H9 (cell line): ENCODE measurements around the gene FAM229B. TPM values are rescaled to one million over a fixed set of nuclear protein-coding genes. Genes with fewer than 3 reads are reported as not detected.

Experiments used
- DNase-seq: peaks from one replicate; pipeline ENCODE4 v3.0.0-alpha.2; 2017
- H2AFZ ChIP-seq: one replicate; pipeline ENCODE4 v1.6.1; 2013; ENCODE audit warnings: mild to moderate bottlenecking, low read length, control low read depth, moderate library complexity
- H2AK5ac ChIP-seq: 2 replicates; pipeline ENCODE4 v1.6.1; 2013; ENCODE audit warnings: low read length, control low read depth, mixed read lengths; ENCODE audit not compliant: insufficient read length
- H2BK120ac ChIP-seq: one replicate; pipeline ENCODE4 v1.6.1; 2013; ENCODE audit warnings: low read depth, mild to moderate bottlenecking, low read length, control low read depth, inconsistent platforms; ENCODE audit not compliant: poor library complexity, severe bottlenecking
- H2BK12ac ChIP-seq: 2 replicates; pipeline ENCODE4 v1.6.1; 2013; ENCODE audit warnings: low read length, control low read depth, mixed read lengths, low read depth; ENCODE audit not compliant: insufficient read length
- H2BK15ac ChIP-seq: 2 replicates; pipeline ENCODE4 v1.6.1; 2013; ENCODE audit warnings: low read depth, low read length, control low read depth
- H2BK20ac ChIP-seq: one replicate; pipeline ENCODE4 v1.6.1; 2013; ENCODE audit warnings: low read depth, mild to moderate bottlenecking, low read length, control low read depth, inconsistent platforms; ENCODE audit not compliant: poor library complexity, severe bottlenecking
- H2BK5ac ChIP-seq: 2 replicates; pipeline ENCODE4 v1.6.1; 2013; ENCODE audit warnings: low read length, control low read depth, mixed read lengths; ENCODE audit not compliant: insufficient read length
- H3K14ac ChIP-seq: 2 replicates; pipeline ENCODE4 v1.6.1; 2013; ENCODE audit warnings: low read length, control low read depth; ENCODE audit not compliant: insufficient read depth
- H3K18ac ChIP-seq: 2 replicates; pipeline ENCODE4 v1.6.1; 2013; ENCODE audit warnings: low read depth, mild to moderate bottlenecking, mixed read lengths, low read length, control low read depth; ENCODE audit not compliant: insufficient read length
- H3K23ac ChIP-seq: 2 replicates; pipeline ENCODE4 v1.6.1; 2013; ENCODE audit warnings: low read length, control low read depth, mixed read lengths, low read depth; ENCODE audit not compliant: insufficient read length
- H3K23me2 ChIP-seq: 2 replicates; pipeline ENCODE4 v1.6.1; 2013; ENCODE audit warnings: low read depth, mild to moderate bottlenecking, mixed read lengths, low read length, control low read depth; ENCODE audit not compliant: insufficient read length, poor library complexity, severe bottlenecking
- H3K27ac ChIP-seq: 2 replicates; pipeline ENCODE4 v1.5.1; 2013; ENCODE audit warnings: low read length, control low read depth, mixed read lengths, low read depth; ENCODE audit not compliant: insufficient read length
- H3K27me3 ChIP-seq: 2 replicates; pipeline ENCODE4 v1.6.1; 2013; ENCODE audit warnings: low read length, control low read depth, inconsistent platforms; ENCODE audit not compliant: insufficient read depth
- H3K4ac ChIP-seq: 2 replicates; pipeline ENCODE4 v1.6.1; 2013; ENCODE audit warnings: low read depth, mild to moderate bottlenecking, control low read depth, inconsistent platforms, low read length, moderate library complexity
- H3K4me1 ChIP-seq: 2 replicates; pipeline ENCODE4 v1.6.1; 2013; ENCODE audit warnings: low read length, control low read depth, inconsistent platforms; ENCODE audit not compliant: insufficient read depth
- H3K4me2 ChIP-seq: 2 replicates; pipeline ENCODE4 v1.6.1; 2013; ENCODE audit warnings: low read length, control low read depth, mixed read lengths; ENCODE audit not compliant: insufficient read length, insufficient read depth
- H3K56ac ChIP-seq: 2 replicates; pipeline ENCODE4 v1.6.1; 2013; ENCODE audit warnings: low read depth, mild to moderate bottlenecking, mixed read lengths, low read length, control low read depth; ENCODE audit not compliant: insufficient read length
- H3K79me1 ChIP-seq: 2 replicates; pipeline ENCODE4 v1.6.1; 2013; ENCODE audit warnings: low read depth, mild to moderate bottlenecking, moderate library complexity, low read length, control low read depth, inconsistent platforms; ENCODE audit not compliant: insufficient read depth, poor library complexity, severe bottlenecking
- H3K79me2 ChIP-seq: 2 replicates; pipeline ENCODE4 v1.6.1; 2013; ENCODE audit warnings: low read length, control low read depth, inconsistent platforms; ENCODE audit not compliant: insufficient read depth
- H3K9ac ChIP-seq: 2 replicates; pipeline ENCODE4 v1.6.1; 2013; ENCODE audit warnings: low read length, control low read depth, mixed read lengths; ENCODE audit not compliant: insufficient read length; ENCODE audit errors: extremely low read depth
- H3K9me3 ChIP-seq: one replicate; pipeline ENCODE4 v1.6.1; 2013; ENCODE audit warnings: low read depth, low read length, inconsistent platforms; ENCODE audit not compliant: control insufficient read depth
- H3T11ph ChIP-seq: one replicate; pipeline ENCODE4 v1.6.1; 2013; ENCODE audit warnings: mild to moderate bottlenecking, low read length, control low read depth, inconsistent platforms
- H4K20me1 ChIP-seq: one replicate; pipeline ENCODE4 v1.6.1; 2013; ENCODE audit not compliant: control insufficient read depth, insufficient read length, insufficient read depth
- H4K5ac ChIP-seq: 2 replicates; pipeline ENCODE4 v1.6.1; 2013; ENCODE audit warnings: low read depth, mild to moderate bottlenecking, mixed read lengths, low read length, control low read depth; ENCODE audit not compliant: insufficient read length
- H4K8ac ChIP-seq: replicated peaks from 2 replicates; pipeline ENCODE4 v1.6.1; 2013; ENCODE audit warnings: low read length, control low read depth, mixed read lengths, low read depth; ENCODE audit not compliant: insufficient read length
- H4K91ac ChIP-seq: 2 replicates; pipeline ENCODE4 v1.6.1; 2013; ENCODE audit warnings: low read depth, mild to moderate bottlenecking, moderate library complexity, mixed read lengths, low read length, control low read depth; ENCODE audit not compliant: insufficient read length
- H3K27ac Mint-ChIP-seq, 3 experiments: 2 replicates in 2 of 3; 3 replicates in 1 of 3; pipeline ENCODE4 v1.8.0; 2020 to 2021; ENCODE audit warnings: mixed read lengths in 3 of 3, mild to moderate bottlenecking in 1 of 3, moderate library complexity in 1 of 3
- H3K27me3 Mint-ChIP-seq: 2 replicates; pipeline ENCODE4 v1.8.0; 2021; ENCODE audit warnings: low read depth, mild to moderate bottlenecking, moderate library complexity, mixed read lengths
- H3K36me3 Mint-ChIP-seq, 3 experiments: 2 replicates in 2 of 3; 3 replicates in 1 of 3; pipeline ENCODE4 v1.8.0; 2020 to 2021; ENCODE audit warnings: low read depth in 3 of 3, mixed read lengths in 3 of 3; ENCODE audit not compliant: insufficient read depth in 1 of 3
- H3K4me1 Mint-ChIP-seq, 2 experiments: 2 replicates each; pipeline ENCODE4 v1.8.0; 2020; ENCODE audit warnings: mixed read lengths in 2 of 2
- H3K4me3 Mint-ChIP-seq, 2 experiments: 2 replicates in 1 of 2; 3 replicates in 1 of 2; pipeline ENCODE4 v1.8.0; 2020 to 2021; ENCODE audit warnings: mild to moderate bottlenecking in 2 of 2, mixed read lengths in 2 of 2, moderate library complexity in 1 of 2
- H3K9me3 Mint-ChIP-seq, 2 experiments: 2 replicates in 1 of 2; 3 replicates in 1 of 2; pipeline ENCODE4 v1.8.0; 2020; ENCODE audit warnings: mild to moderate bottlenecking in 2 of 2, mixed read lengths in 2 of 2, moderate library complexity in 1 of 2
- CTCF ChIP-seq: fragments of 200-600 bp; sonication (generic); conservative IDR thresholded peaks from 3 replicates; pipeline ENCODE4 v1.8.0; 2021; ENCODE audit warnings: antibody characterized with exemption, mild to moderate bottlenecking
- WGBS: extraction: QIAGEN DNeasy Blood & Tissue Kit; methylation state at CpG from one replicate; pipeline ENCODE4 v1.1.7; 2013; ENCODE audit warnings: missing lambda C conversion rate, low lambda C conversion rate, mixed read lengths; ENCODE audit not compliant: insufficient read length; ENCODE audit errors: extremely low coverage; 5-methylcytosine and 5-hydroxymethylcytosine counted together
- total RNA-seq: library from RNA; stranded (reverse); gene quantifications from 2 replicates; pipeline ENCODE4 v1.2.1, GENCODE V29; 2021

FAM229B gene
- total RNA-seq, 1 experiment from 2014 or later = 8.2 TPM

GRCh38 chr6:112123982-112124381 is 36.6 kb downstream of the FAM229B start:
- Histone ChIP-seq H4K8ac (no peak overlapping the region), H3K23me2 (no peaks in the 10 kb centered on the region), H2BK5ac (no peak overlapping the region), H3K14ac (no peak overlapping the region), H3T11ph (no peak overlapping the region), H3K23ac (no peak overlapping the region), H3K9me3 (no peaks in the 10 kb centered on the region), H3K56ac (no peak overlapping the region), H3K27me3 (no peaks in the 10 kb centered on the region), H3K27ac (no peak overlapping the region), H2AK5ac (no peak overlapping the region), H2BK12ac (no peak overlapping the region), H4K20me1 (no peaks in the 10 kb centered on the region), H3K4me1 (no peaks in the 10 kb centered on the region; the same call in 1 of the 2 replicates), H4K91ac (no peak overlapping the region), H3K18ac (no peak overlapping the region), H4K5ac (no peak overlapping the region), H3K9ac (no peak overlapping the region), H2AFZ (no peak overlapping the region), H2BK20ac (no peak overlapping the region), H3K79me1 (no peaks in the 10 kb centered on the region), H3K4ac (no peak overlapping the region), H3K79me2 (no peaks in the 10 kb centered on the region), H2BK15ac (no peak overlapping the region), H2BK120ac (no peak overlapping the region), H3K4me2 (no peak overlapping the region)
- Mint-ChIP-seq H3K4me3 (no peak overlapping the region), H3K4me1 (peaks cover 8 to 10% of the 10 kb centered on the region in 2 experiments), H3K27ac (no peak overlapping the region; a peak in 1 of 7 replicates), H3K9me3 (no peaks in the 10 kb centered on the region), H3K27me3 (no peaks in the 10 kb centered on the region), H3K36me3 (no peaks in the 10 kb centered on the region)
- TF ChIP-seq CTCF = no peak
- WGBS = no CpG with 5 or more reads among the region's 1 CpG
- no peak for DNase-seq
